Activated CD4-positive, alpha-beta T cell treated with anti-CD3 and anti-CD28 coated beads for 36 hours (primary cell): ENCODE measurements around the gene HBS1L. TPM values are rescaled to one million over a fixed set of nuclear protein-coding genes. Genes with fewer than 3 reads are reported as not detected.
A peak's percentile ranks its signal among the peaks of the same experiment; 100 is the strongest.

Experiments
- ATAC-seq: fragments of 200-7000 bp; cut with Tn5 transposase; one replicate; pipeline ENCODE4 v1.10.0; 2021; ENCODE audit warnings: mild to moderate bottlenecking, moderate library complexity
- CTCF ChIA-PET: fragments of 350-600 bp; sonication (Branson Sonifier 250); formaldehyde crosslinking; loops from one replicate; lab custom pipeline; 2021; ENCODE audit warnings: antibody characterized with exemption; lab: Charles Lee
- POLR2A ChIA-PET: fragments of 350-600 bp; sonication (Branson Sonifier 250); formaldehyde crosslinking; loops from one replicate; lab custom pipeline; 2021; ENCODE audit warnings: antibody characterized with exemption, inconsistent platforms; lab: Charles Lee
- DNase-seq: peaks from one replicate; pipeline ENCODE4 v3.0.0-alpha.2; 2020
- H3K27ac Mint-ChIP-seq: one replicate; pipeline ENCODE4 v1.8.0; 2021; ENCODE audit warnings: mixed read lengths
- H3K27me3 Mint-ChIP-seq: one replicate; pipeline ENCODE4 v1.8.0; 2021; ENCODE audit warnings: mixed read lengths
- H3K36me3 Mint-ChIP-seq: one replicate; pipeline ENCODE4 v1.8.0; 2021; ENCODE audit warnings: low read depth, mixed read lengths
- H3K4me1 Mint-ChIP-seq: one replicate; pipeline ENCODE4 v1.8.0; 2021; ENCODE audit warnings: mixed read lengths
- H3K4me3 Mint-ChIP-seq: one replicate; pipeline ENCODE4 v1.8.0; 2021; ENCODE audit warnings: mild to moderate bottlenecking, moderate library complexity, mixed read lengths
- H3K9me3 Mint-ChIP-seq: one replicate; pipeline ENCODE4 v1.8.0; 2021; ENCODE audit warnings: low read depth, mixed read lengths
- intact Hi-C, 2 experiments: fragments of 100-400 bp; cut with DNase I in 1 of 2; cut with micrococcal nuclease in 1 of 2; formaldehyde crosslinking; loops; one replicate each; pipeline versions ENCODE4 v1.14.2 to v1.15.1; 2022 to 2024; cut with DNase I, micrococcal nuclease
- total RNA-seq, 2 experiments: library from RNA; stranded (reverse); gene quantifications; one replicate each; pipeline ENCODE4 v1.2.3, GENCODE V29; 2021

The HBS1L gene
- total RNA-seq, 2 experiments from 2014 or later: 133 to 141 TPM

DNA sequence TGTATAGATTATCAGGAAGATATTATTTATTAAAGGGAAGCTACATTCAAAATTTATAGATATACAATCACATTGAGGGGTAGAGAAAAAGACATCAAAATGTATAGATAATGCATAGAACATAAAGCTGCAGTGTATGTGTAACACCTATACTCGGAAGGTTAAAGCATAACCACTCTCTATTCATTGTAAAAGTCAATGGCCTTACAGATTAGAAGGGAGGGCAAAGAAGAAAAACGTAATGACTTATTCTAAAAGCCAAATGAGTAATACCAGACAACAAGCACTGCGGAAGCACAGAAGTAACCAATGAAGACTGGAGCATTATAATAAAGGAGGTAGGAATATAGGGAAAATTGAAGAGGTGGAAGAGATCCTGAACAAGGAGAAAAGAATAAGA, 11.3 kb downstream of the HBS1L start:
- H3K36me3 Mint-ChIP-seq: peaks cover 40% of the 10 kb centered on the region
- ATAC-seq (no peak), DNase-seq (no peak)
- intact Hi-C loops: no loop called here
- H3K4me1 Mint-ChIP-seq: peaks cover 60% of the 10 kb centered on the region
- ChIA-PET CTCF (interaction anchor here (0.6 to 1.5 kb wide), 3 partner anchors 9 to 104 kb away, joined by 3 to 4 read pairs (median 3); no protein-coding TSS in a partner anchor), POLR2A (interaction anchor here (0.5 kb wide), 1 partner anchor 112 kb away, joined by 5 read pairs; no protein-coding TSS in a partner anchor)
- no peaks in the 10 kb centered on the region for H3K9me3 Mint-ChIP-seq
- H3K27me3 Mint-ChIP-seq: no peaks in the 10 kb centered on the region
- no peak overlapping the region for H3K27ac Mint-ChIP-seq
- H3K4me3 Mint-ChIP-seq: no peak overlapping the region

- ChIA-PET POLR2A (interaction anchor here (0.6 kb wide), 1 partner anchor 89 kb away, joined by 3 read pairs; no protein-coding TSS in a partner anchor), CTCF (interaction anchor here (1.1 kb wide), 2 partner anchors 8 to 16 kb away, joined by 3 read pairs; no protein-coding TSS in a partner anchor)
- H3K9me3 Mint-ChIP-seq: no peaks in the 10 kb centered on the region
- no peaks in the 10 kb centered on the region for H3K27me3 Mint-ChIP-seq
- DNase-seq (no peak), ATAC-seq (no peak)
- no peak overlapping the region for H3K4me3 Mint-ChIP-seq
- peaks cover 39% of the 10 kb centered on the region for H3K4me1 Mint-ChIP-seq
- H3K36me3 Mint-ChIP-seq: peaks cover 47% of the 10 kb centered on the region
- H3K27ac Mint-ChIP-seq: no peak overlapping the region
- intact Hi-C loops: no loop called here
Measured at GRCh38 chr6:135038335-135038734, 16.3 kb downstream of the HBS1L start.

- Mint-ChIP-seq H3K4me3 (no peak overlapping the region), H3K27me3 (no peaks in the 10 kb centered on the region), H3K9me3 (no peaks in the 10 kb centered on the region), H3K4me1 (peaks cover 36% of the 10 kb centered on the region), H3K36me3 (peaks cover 49% of the 10 kb centered on the region), H3K27ac (peak overlapping the region; percentile 31)
- CTCF ChIA-PET: interaction anchor here (0.6 to 1.1 kb wide), 4 partner anchors 9 to 168 kb away, joined by 3 read pairs; no protein-coding TSS in a partner anchor
- DNase-seq (no peak), ATAC-seq (no peak)
- intact Hi-C loops: no loop called here
- POLR2A ChIA-PET: no interaction called here
Measured at GRCh38 chr6:135037541-135037940, 17.1 kb downstream of the HBS1L start.

- CTCF ChIA-PET: interaction anchor here (1.0 to 1.1 kb wide), 3 partner anchors 9 to 147 kb away, joined by 3 read pairs; no protein-coding TSS in a partner anchor
- H3K36me3 Mint-ChIP-seq: peaks cover 49% of the 10 kb centered on the region
- POLR2A ChIA-PET: interaction anchor here (0.6 kb wide), 1 partner anchor 39 kb away, joined by 4 read pairs; no protein-coding TSS in a partner anchor
- H3K27ac Mint-ChIP-seq: peak overlapping the region; percentile 11
- ATAC-seq: no peak
- DNase-seq: no peak
- peaks cover 37% of the 10 kb centered on the region for H3K4me1 Mint-ChIP-seq
- no peaks in the 10 kb centered on the region for H3K27me3 Mint-ChIP-seq
- intact Hi-C loops: no loop called here
- no peaks in the 10 kb centered on the region for H3K9me3 Mint-ChIP-seq
- H3K4me3 Mint-ChIP-seq: no peak overlapping the region
Measured at GRCh38 chr6:135036731-135037420, 17.7 kb downstream of the HBS1L start.

- H3K4me1 Mint-ChIP-seq: peaks cover 58% of the 10 kb centered on the region
- ChIA-PET CTCF (no interaction called here), POLR2A (interaction anchor here (0.7 kb wide), 1 partner anchor 14 kb away, joined by 3 read pairs; no protein-coding TSS in a partner anchor)
- H3K9me3 Mint-ChIP-seq: no peaks in the 10 kb centered on the region
- H3K36me3 Mint-ChIP-seq: peaks cover 54% of the 10 kb centered on the region
- H3K27ac Mint-ChIP-seq: no peak overlapping the region
- ATAC-seq (no peak), DNase-seq (no peak)
- H3K27me3 Mint-ChIP-seq: no peaks in the 10 kb centered on the region
- intact Hi-C loops: loop anchor here in 1 of 2 experiments (5.0 kb wide), 1 partner anchor 149 kb away; the partner anchor contains the start of gene MYB
- H3K4me3 Mint-ChIP-seq: no peak overlapping the region
Measured at GRCh38 chr6:135033238-135033637, 21.4 kb downstream of the HBS1L start.

GRCh38 chr6:135030532-135031178, 24.0 kb downstream of the HBS1L start:
- ChIA-PET POLR2A (interaction anchor here (0.6 to 2.0 kb wide), 3 partner anchors 24 to 467 kb away, joined by 3 to 5 read pairs (median 3); partner anchors contain the start of gene HBS1L), CTCF (interaction anchor here (1.0 kb wide), 2 partner anchors 25 to 73 kb away, joined by 3 read pairs; partner anchors contain the start of gene HBS1L)
- H3K27me3 Mint-ChIP-seq: no peaks in the 10 kb centered on the region
- DNase-seq (peak; percentile 34), ATAC-seq (peak; percentile 50)
- no peaks in the 10 kb centered on the region for H3K9me3 Mint-ChIP-seq
- H3K4me1 Mint-ChIP-seq: peaks cover 64% of the 10 kb centered on the region
- H3K4me3 Mint-ChIP-seq: peak overlapping the region; percentile 54
- peaks cover 52% of the 10 kb centered on the region for H3K36me3 Mint-ChIP-seq
- intact Hi-C loops: loop anchor here (1.0 to 5.0 kb wide), 8 partner anchors 16 to 153 kb away; partner anchors contain the start of genes HBS1L (in 1 of the 2) and MYB (in 1 of the 2)
- peak overlapping the region; percentile 75 for H3K27ac Mint-ChIP-seq

- intact Hi-C loops: loop anchor here (1.0 to 5.0 kb wide), 8 partner anchors 16 to 153 kb away; partner anchors contain the start of genes HBS1L (in 1 of the 2) and MYB (in 1 of the 2)
- Mint-ChIP-seq H3K36me3 (peaks cover 55% of the 10 kb centered on the region), H3K4me1 (peaks cover 69% of the 10 kb centered on the region), H3K4me3 (peak overlapping the region; percentile 54), H3K9me3 (no peaks in the 10 kb centered on the region), H3K27ac (peak overlapping the region; percentile 75), H3K27me3 (no peaks in the 10 kb centered on the region)
- ATAC-seq: peak; percentile 97
- CTCF ChIA-PET: interaction anchor here (1.0 kb wide), 2 partner anchors 25 to 73 kb away, joined by 3 read pairs; partner anchors contain the start of gene HBS1L
- POLR2A ChIA-PET: interaction anchor here (0.6 to 2.0 kb wide), 3 partner anchors 25 to 468 kb away, joined by 3 to 5 read pairs (median 3); partner anchors contain the start of gene HBS1L
- DNase-seq: no peak
Measured at GRCh38 chr6:135030056-135030473, 24.6 kb downstream of the HBS1L start.

- peaks cover 71% of the 10 kb centered on the region for H3K4me1 Mint-ChIP-seq
- ChIA-PET POLR2A (no interaction called here), CTCF (interaction anchor here (1.0 kb wide), 1 partner anchor 158 kb away, joined by 3 read pairs; no protein-coding TSS in a partner anchor)
- DNase-seq (no peak), ATAC-seq (no peak)
- H3K36me3 Mint-ChIP-seq: peaks cover 31% of the 10 kb centered on the region
- H3K27ac Mint-ChIP-seq: no peak overlapping the region
- no peaks in the 10 kb centered on the region for H3K9me3 Mint-ChIP-seq
- H3K4me3 Mint-ChIP-seq: no peak overlapping the region
- intact Hi-C loops: no loop called here
- no peaks in the 10 kb centered on the region for H3K27me3 Mint-ChIP-seq
Measured at GRCh38 chr6:135025775-135026174, 28.8 kb downstream of the HBS1L start.

DNA sequence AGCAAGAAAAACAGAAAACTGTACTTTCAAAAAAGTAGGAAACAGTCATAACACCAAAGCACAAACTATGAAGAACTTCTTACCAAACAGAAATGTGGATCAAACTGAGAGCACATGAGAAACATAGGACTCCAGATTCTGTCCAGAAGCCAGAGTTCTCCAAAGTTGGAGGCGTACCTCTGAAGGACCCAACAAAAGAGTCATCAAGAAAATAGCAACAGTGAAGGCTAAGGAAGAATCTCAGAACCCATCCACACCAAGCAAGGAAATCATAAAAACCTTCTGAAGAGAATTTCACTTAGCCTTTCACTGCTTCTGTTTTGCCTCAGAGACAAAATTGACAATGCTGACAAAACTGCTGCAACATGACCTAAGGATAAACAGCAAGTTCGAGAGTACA, 29.4 kb downstream of the HBS1L start:
- DNase-seq (no peak), ATAC-seq (no peak)
- intact Hi-C loops: no loop called here
- Mint-ChIP-seq H3K27me3 (no peaks in the 10 kb centered on the region), H3K36me3 (peaks cover 29% of the 10 kb centered on the region), H3K9me3 (no peaks in the 10 kb centered on the region), H3K4me3 (no peak overlapping the region), H3K27ac (peak overlapping the region; percentile 1), H3K4me1 (peaks cover 68% of the 10 kb centered on the region)
- CTCF ChIA-PET: no interaction called here
- POLR2A ChIA-PET: no interaction called here

DNA sequence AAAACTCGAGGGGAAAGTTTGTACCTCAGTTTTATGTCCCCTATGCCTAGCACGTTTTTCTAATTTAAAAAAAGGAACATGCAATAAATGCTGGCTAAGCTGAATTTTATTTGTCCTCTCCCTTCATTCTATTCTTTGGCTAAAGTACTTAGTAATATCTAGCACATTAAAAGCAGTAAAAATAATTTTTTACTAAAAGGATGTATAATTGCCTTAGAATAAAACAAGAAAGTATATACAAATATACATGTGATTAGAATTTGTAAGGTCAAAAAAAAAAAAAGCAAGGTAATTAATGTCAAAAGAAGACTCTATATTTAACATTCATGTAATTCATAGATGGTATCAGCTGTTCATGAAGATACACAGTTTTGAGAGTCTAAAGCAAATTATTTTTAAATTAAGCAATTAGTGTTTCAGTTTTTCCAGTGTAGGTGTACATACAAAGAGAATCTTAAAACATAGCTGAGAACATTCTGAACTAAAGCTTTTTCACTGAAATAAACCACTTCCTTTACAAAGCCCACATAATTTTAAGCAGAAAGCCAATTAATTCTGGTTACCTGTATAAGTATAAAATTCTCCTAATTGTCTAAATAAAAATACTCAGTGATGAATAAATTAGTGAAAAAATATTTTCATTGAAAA, 32.4 kb downstream of the HBS1L start:
- Mint-ChIP-seq H3K27ac (peak overlapping the region; percentile 22), H3K9me3 (no peaks in the 10 kb centered on the region), H3K27me3 (no peaks in the 10 kb centered on the region), H3K4me1 (peaks cover 63% of the 10 kb centered on the region), H3K4me3 (no peak overlapping the region), H3K36me3 (peaks cover 22% of the 10 kb centered on the region)
- DNase-seq: no peak
- ATAC-seq: no peak
- CTCF ChIA-PET: interaction anchor here (0.6 to 1.6 kb wide), 7 partner anchors 16 to 312 kb away, joined by 3 read pairs; no protein-coding TSS in a partner anchor
- POLR2A ChIA-PET: no interaction called here
- intact Hi-C loops: no loop called here
